Liver (tissue), 3 donors: ENCODE data around the gene PPP3CA.

ENCODE experiments used
- ATF3 ChIP-seq: IDR thresholded peaks from 2 replicates; pipeline ENCODE4 v1.6.1; 2016; ENCODE audit warnings: antibody characterized with exemption
- CTCF ChIP-seq: fragments of 150-350 bp; IDR thresholded peaks from 2 replicates; pipeline ENCODE4 v1.5.1; 2017; ENCODE audit warnings: improper control_type of control experiment, low read depth, low read length; ENCODE audit not compliant: missing input control
- EGR1 ChIP-seq, 2 donors: IDR thresholded peaks; 2 replicates each; pipeline ENCODE4 v1.6.1; 2016 to 2018; ENCODE audit warnings: antibody characterized with exemption in 2 of 2, low read depth in 2 of 2
- JUND ChIP-seq, 2 donors: IDR thresholded peaks; 2 replicates each; pipeline ENCODE4 v1.6.1; 2016; ENCODE audit warnings: antibody characterized with exemption in 2 of 2
- MAX ChIP-seq: IDR thresholded peaks from 2 replicates; pipeline ENCODE4 v1.6.1; 2016; ENCODE audit warnings: antibody characterized with exemption
- REST ChIP-seq: IDR thresholded peaks from 2 replicates; pipeline ENCODE4 v1.6.1; 2016; ENCODE audit warnings: antibody characterized with exemption, mild to moderate bottlenecking
- TAF1 ChIP-seq: conservative IDR thresholded peaks from 2 replicates; pipeline ENCODE4 v1.6.1; 2016; ENCODE audit warnings: antibody characterized with exemption, mild to moderate bottlenecking
- YY1 ChIP-seq: IDR thresholded peaks from 2 replicates; pipeline ENCODE4 v1.6.1; 2016; ENCODE audit warnings: antibody characterized with exemption, mild to moderate bottlenecking
- ZBTB33 ChIP-seq: IDR thresholded peaks from 2 replicates; pipeline ENCODE4 v1.6.1; 2016; ENCODE audit warnings: antibody characterized with exemption
- donor health status: healthy.
- donor health status: healthy.

GRCh38 chr4:101027721-101028120 is 319.6 kb downstream of the PPP3CA start:
- TF ChIP-seq CTCF (no peak), EGR1 (IDR thresholded peaks at IDR 0.05; ENCODE audit: low read depth in 2 of 2) (no peak), MAX (no peak), ATF3 (no peak), ZBTB33 (no peak), JUND (IDR thresholded peaks at IDR 0.05) (no peak), TAF1 (no peak), REST (no peak), YY1 (no peak)
